Sciatic nerve (tissue), 2 donors: ENCODE results near the gene CARD9. TPM values are rescaled to one million over a fixed set of nuclear protein-coding genes. Genes with fewer than 3 reads are reported as not detected.

Experiments used
- ATAC-seq: fragments of 200-7000 bp; cut with Tn5 transposase; one replicate; pipeline ENCODE4 v1.9.1; 2020; ENCODE audit warnings: mild to moderate bottlenecking, moderate library complexity
- DNase-seq: peaks from one replicate; pipeline ENCODE4 v3.0.0-alpha.2; 2020; ENCODE audit warnings: low spot score
- intact Hi-C: fragments of 100-400 bp; cut with DNase I; formaldehyde crosslinking; loops from one replicate; pipeline ENCODE4 v1.14.2; 2022
- total RNA-seq: library from RNA; stranded (reverse); fragmentation: NEBNext Ultra II Directional; extraction: Animal tissue kit (Norgen Biotek cat#: 25700); gene quantifications from one replicate; pipeline ENCODE4 v1.2.1, GENCODE V29; 2021
- donor health status: DM: no; HTN: no; CAD: no.
- donor health status: DM: no; HTN: no; CAD: no.

CARD9 gene
- total RNA-seq, 1 donor from 2014 or later, result 4.0 TPM

GRCh38 chr9:136317695-136318094 is 55.8 kb downstream of the CARD9 start:
- DNase-seq (no peak), ATAC-seq (no peak)
- intact Hi-C loops, result no loop called here

GRCh38 chr9:136316896-136317676 is 56.4 kb downstream of the CARD9 start:
- intact Hi-C loops, result no loop called here
- no peak for ATAC-seq
- no peak for DNase-seq

- ATAC-seq, result no peak
- DNase-seq, result no peak
- intact Hi-C loops, result no loop called here
These were observed 57.2 kb downstream of the CARD9 start for GRCh38 chr9:136316271-136316751.

DNA sequence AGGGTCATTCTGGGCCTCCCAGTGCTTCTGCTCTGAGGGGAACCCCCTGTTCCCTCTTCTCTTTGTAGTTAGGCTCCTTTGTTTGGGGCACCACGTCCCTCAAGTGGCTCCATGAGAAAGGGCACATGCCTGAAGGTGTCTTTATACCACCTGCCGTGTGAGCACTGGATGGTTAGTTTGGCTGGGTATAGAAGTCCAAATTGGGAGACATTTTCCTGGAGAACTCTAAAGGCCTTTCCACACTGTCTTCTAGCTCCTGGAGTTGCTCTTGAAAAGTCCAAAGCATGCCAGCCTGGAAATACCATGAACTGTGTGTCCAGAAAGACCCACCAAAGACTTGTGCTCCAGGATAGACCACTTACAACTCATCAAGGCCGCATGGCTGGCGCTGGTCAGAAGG is 58.5 kb downstream of the CARD9 start:
- no peak for ATAC-seq

GRCh38 chr9:136314056-136314416 is 59.4 kb downstream of the CARD9 start:
- intact Hi-C loops, result loop anchor here (2.0 kb wide), 1 partner anchor 53 kb away; no protein-coding TSS in a partner anchor
- no peak for DNase-seq
- ATAC-seq, result no peak

More for the DNA sequence above, 58.5 kb downstream of the CARD9 start:
- no peak for DNase-seq
- intact Hi-C loops, result loop anchor here (2.0 kb wide), 1 partner anchor 52 kb away; no protein-coding TSS in a partner anchor

Other genes with a start within 250 kb of the CARD9 start
- gene LHX3, start 168.5 kb downstream of the CARD9 start, total RNA-seq, result not detected
- gene QSOX2, start 127.9 kb downstream of the CARD9 start, total RNA-seq, result 7.5 TPM
- gene CCDC187, start 69.6 kb downstream of the CARD9 start, total RNA-seq, result 0.13 TPM
- gene GPSM1, start 46.1 kb downstream of the CARD9 start, total RNA-seq, result 43.7 TPM
- 24.6 TPM for gene DNLZ, start 9.9 kb downstream of the CARD9 start, total RNA-seq
- gene SNAPC4, start 26.5 kb upstream of the CARD9 start, total RNA-seq, result 9.9 TPM
- gene ENTR1, start 36.9 kb upstream of the CARD9 start, total RNA-seq, result 39.7 TPM
- gene PMPCA, start 37.0 kb upstream of the CARD9 start, total RNA-seq, result 38.9 TPM
- 18.0 TPM for gene INPP5E, start 66.2 kb upstream of the CARD9 start, total RNA-seq
- 52.2 TPM for gene SEC16A, start 109.4 kb upstream of the CARD9 start, total RNA-seq
- 84.2 TPM for gene NOTCH1, start 172.4 kb upstream of the CARD9 start, total RNA-seq